GM20000 (cell line): ENCODE measurements around the gene SHC2.
A peak's percentile ranks its signal among the peaks of the same experiment; 100 is the strongest.
"Not testable (repeated sequence)": the region's sequence is repeated elsewhere in the genome, so short reads cannot be mapped to it uniquely, and the experiment has no call there.

Experiments used
- DNase-seq: peaks from one replicate; pipeline ENCODE4 v3.0.0; 2012; ENCODE audit warnings: low spot score
- CTCF ChIP-seq: IDR thresholded peaks from 2 replicates; pipeline ENCODE4 v1.5.1; 2012; ENCODE audit warnings: mild to moderate bottlenecking, control low read depth; ENCODE audit errors: extremely low read depth, missing control alignments

The SHC2 gene

GRCh38 chr19:488505-489417 is 27.9 kb upstream of the SHC2 start:
- DNase-seq: peak; percentile 100
- TF ChIP-seq CTCF: no peak

- no peak for DNase-seq
- no peak for TF ChIP-seq CTCF
Measured at GRCh38 chr19:485583-486236, 24.9 kb upstream of the SHC2 start.

GRCh38 chr19:485077-485476 is 24.2 kb upstream of the SHC2 start:
- TF ChIP-seq CTCF: no peak
- DNase-seq: no peak

DNA sequence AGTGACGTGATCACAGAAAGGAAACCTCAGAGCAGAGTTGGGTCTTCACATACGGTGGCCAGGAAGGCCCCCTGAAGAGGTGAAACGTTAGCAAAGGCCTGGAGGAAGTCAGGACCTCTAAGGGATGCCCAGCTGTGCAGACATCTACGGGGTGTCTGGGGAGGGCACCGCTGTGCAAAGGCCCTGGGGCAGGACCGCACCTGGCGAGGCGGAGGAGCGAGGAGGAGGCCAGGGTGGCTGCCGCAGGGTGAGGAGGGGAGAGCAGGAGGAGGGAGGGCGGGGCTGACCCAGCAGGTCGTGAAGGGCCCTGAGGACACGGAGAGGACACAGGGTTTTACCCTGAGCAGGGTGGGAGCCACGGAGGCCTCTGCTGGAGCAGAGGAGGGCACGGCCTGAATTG is 23.7 kb upstream of the SHC2 start:
- DNase-seq: no peak
- no peak for TF ChIP-seq CTCF

DNA sequence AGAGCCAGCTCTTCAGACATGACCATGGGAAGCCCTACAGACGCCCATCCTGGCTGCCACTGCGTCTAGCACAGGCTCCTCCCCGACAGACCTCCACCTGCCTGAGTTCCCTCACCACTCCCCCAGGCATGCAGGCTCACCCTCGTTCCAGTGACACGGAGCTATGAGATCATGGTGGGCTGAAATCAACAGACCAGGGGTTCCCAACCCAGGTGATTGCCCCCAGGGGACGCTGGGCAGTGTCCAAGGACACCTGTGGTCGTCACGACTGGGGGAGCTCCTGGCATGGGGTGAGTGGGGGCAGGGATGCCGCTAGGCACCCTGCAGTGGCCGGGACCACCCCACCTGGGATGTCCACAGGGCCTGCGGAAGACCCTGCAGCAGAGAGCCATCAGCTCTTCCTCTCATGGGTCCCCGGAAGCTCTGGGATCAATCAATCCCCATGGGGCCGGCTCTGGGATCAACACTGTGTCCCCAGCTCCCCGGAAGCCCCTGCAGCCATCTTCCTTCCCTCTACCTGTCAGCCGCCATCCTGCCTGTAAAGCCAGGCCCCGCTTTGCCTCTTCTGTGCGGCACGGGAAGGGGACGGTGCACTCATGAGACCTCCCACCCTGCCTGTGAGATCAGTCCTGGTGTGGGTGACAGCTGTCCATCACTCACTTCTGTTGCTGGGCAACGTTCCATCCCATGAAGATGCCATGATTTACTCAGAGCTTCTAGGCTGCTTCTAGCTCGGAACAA is 22.7 kb upstream of the SHC2 start:
- DNase-seq: no peak
- TF ChIP-seq CTCF: no peak

GRCh38 chr19:482186-483041 is 21.6 kb upstream of the SHC2 start:
- no peak for DNase-seq
- no peak for TF ChIP-seq CTCF

DNA sequence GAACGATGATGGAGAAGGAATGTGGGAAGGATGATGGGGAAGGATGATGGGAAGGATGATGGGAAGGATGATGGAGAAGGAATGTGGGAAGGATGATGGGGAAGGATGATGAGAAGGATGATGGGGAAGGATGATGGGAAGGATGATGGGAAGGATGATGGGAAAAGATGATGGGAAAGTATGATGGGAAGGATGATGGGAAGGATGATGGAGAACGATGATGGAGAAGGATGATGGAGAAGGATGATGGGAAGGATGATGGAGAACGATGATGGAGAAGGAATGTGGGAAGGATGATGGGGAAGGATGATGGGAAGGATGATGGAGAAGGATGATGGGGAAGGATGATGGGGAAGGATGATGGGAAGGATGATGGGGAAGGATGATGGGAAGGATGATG is 20.3 kb upstream of the SHC2 start:
- not testable (repeated sequence) for DNase-seq
